ENCODE results near the gene KLKB1.

Gene KLKB1

GRCh38 chr4:186307916-186308315 is 80.6 kb downstream of the KLKB1 start:
- no peak for DNase-seq (ENCODE audit: low read depth in 2 of 2)

Data from stimulated activated CD8-positive, alpha-beta memory T cell treated with anti-CD3 and anti-CD28 coated beads, Interleukin-15, amount 100 ng/mL, for 4 hours (primary cell).